Mucosa of descending colon (tissue), 3 donors: ENCODE measurements around the gene ERBB4. TPM values are rescaled to one million over a fixed set of nuclear protein-coding genes. Genes with fewer than 3 reads are reported as not detected.

Experiments used
- ATAC-seq: fragments of 200-7000 bp; cut with Tn5 transposase; one replicate; pipeline ENCODE4 v1.9.1; 2020; ENCODE audit warnings: mild to moderate bottlenecking, moderate library complexity
- DNase-seq, 3 donors: peaks; one replicate each; pipeline ENCODE4 v3.0.0-alpha.2; 2020
- H3K36me3 ChIP-seq: fragments of 200-600 bp; one replicate; pipeline ENCODE4 v1.8.0; 2021; ENCODE audit warnings: low read depth, mild to moderate bottlenecking
- H3K4me1 ChIP-seq: fragments of 200-600 bp; one replicate; pipeline ENCODE4 v1.8.0; 2021; ENCODE audit warnings: low read depth, mild to moderate bottlenecking
- H3K4me3 ChIP-seq: fragments of 200-600 bp; one replicate; pipeline ENCODE4 v1.8.0; 2021; ENCODE audit warnings: mild to moderate bottlenecking
- H3K9me3 ChIP-seq: fragments of 200-600 bp; one replicate; pipeline ENCODE4 v1.8.0; 2021; ENCODE audit warnings: mild to moderate bottlenecking
- CTCF ChIP-seq: fragments of 200-600 bp; IDR thresholded peaks from one replicate; pipeline ENCODE4 v1.8.0; 2022; ENCODE audit warnings: antibody characterized with exemption, mild to moderate bottlenecking
- intact Hi-C, 2 donors: fragments of 100-400 bp; cut with DNase I in 1 of 2; cut with micrococcal nuclease in 1 of 2; formaldehyde crosslinking; loops; one replicate each; pipeline versions ENCODE4 v1.11.0 to v1.11.1; 2022; cut with DNase I, micrococcal nuclease
- total RNA-seq, 3 donors: library from RNA; stranded (reverse); fragmentation: NEBNext Ultra II Directional in 2 of 3; extraction: Animal tissue kit (Norgen Biotek cat#: 25700) in 2 of 3; gene quantifications; one replicate each; pipeline versions ENCODE4 v1.2.1 to v1.2.4, GENCODE V29; 2021 to 2023
- donor health status: DM: no; HTN: no; CAD: no; lungs with moderate emphysema.
- donor health status: DM: no; HTN: no; CAD: no.
- donor health status: DM: no; HTN: yes; CAD: no.

Gene ERBB4
- total RNA-seq, 3 donors from 2014 or later, result 0.05 to 0.25 TPM; not detected in 1

- Histone ChIP-seq H3K36me3 (no peaks in the 10 kb centered on the region), H3K4me1 (no peaks in the 10 kb centered on the region), H3K9me3 (no peaks in the 10 kb centered on the region), H3K4me3 (no peak overlapping the region)
- TF ChIP-seq CTCF, result no peak
- no peak for ATAC-seq
- intact Hi-C loops, result no loop called here
- no peak for DNase-seq
These were observed 1083.9 kb downstream of the ERBB4 start for GRCh38 chr2:211454679-211455078.

GRCh38 chr2:211453311-211453887 is 1085.2 kb downstream of the ERBB4 start:
- Histone ChIP-seq H3K9me3 (no peaks in the 10 kb centered on the region), H3K4me1 (no peaks in the 10 kb centered on the region)

GRCh38 chr2:211451642-211452041 is 1087.0 kb downstream of the ERBB4 start:
- intact Hi-C loops, result no loop called here
- H3K9me3 ChIP-seq, result no peaks in the 10 kb centered on the region
- no peak overlapping the region for H3K4me3 ChIP-seq
- no peak for TF ChIP-seq CTCF
- no peaks in the 10 kb centered on the region for H3K4me1 ChIP-seq
- H3K36me3 ChIP-seq, result no peaks in the 10 kb centered on the region
- no peak for DNase-seq
- no peak for ATAC-seq

More at GRCh38 chr2:211453311-211453887, 1085.2 kb downstream of the ERBB4 start:
- intact Hi-C loops, result no loop called here
- DNase-seq, result no peak
- no peak overlapping the region for H3K4me3 ChIP-seq
- no peak for TF ChIP-seq CTCF
- no peak for ATAC-seq
- no peaks in the 10 kb centered on the region for H3K36me3 ChIP-seq

GRCh38 chr2:211449819-211450218 is 1088.8 kb downstream of the ERBB4 start:
- no peak for TF ChIP-seq CTCF
- ATAC-seq, result no peak
- Histone ChIP-seq H3K4me1 (no peaks in the 10 kb centered on the region), H3K36me3 (no peaks in the 10 kb centered on the region), H3K9me3 (no peaks in the 10 kb centered on the region), H3K4me3 (no peak overlapping the region)
- intact Hi-C loops, result no loop called here
- no peak for DNase-seq

GRCh38 chr2:211447548-211447947 is 1091.1 kb downstream of the ERBB4 start:
- no peak overlapping the region for H3K4me3 ChIP-seq
- no peaks in the 10 kb centered on the region for H3K36me3 ChIP-seq
- TF ChIP-seq CTCF, result no peak
- intact Hi-C loops, result no loop called here
- no peak for ATAC-seq
- H3K9me3 ChIP-seq, result no peaks in the 10 kb centered on the region
- DNase-seq, result no peak
- H3K4me1 ChIP-seq, result no peaks in the 10 kb centered on the region

GRCh38 chr2:211440107-211440506 is 1098.5 kb downstream of the ERBB4 start:
- ATAC-seq, result no peak
- DNase-seq, result no peak
- Histone ChIP-seq H3K9me3 (no peaks in the 10 kb centered on the region), H3K4me3 (no peak overlapping the region), H3K36me3 (no peaks in the 10 kb centered on the region), H3K4me1 (no peaks in the 10 kb centered on the region)
- no peak for TF ChIP-seq CTCF
- intact Hi-C loops, result no loop called here
